Measurements from ENCODE around the gene BUD23. TPM values are rescaled to one million over a fixed set of nuclear protein-coding genes. Genes with fewer than 3 reads are reported as not detected.

Gene BUD23
- total RNA-seq, 1 experiment from 2014 or later: 168 TPM

DNA sequence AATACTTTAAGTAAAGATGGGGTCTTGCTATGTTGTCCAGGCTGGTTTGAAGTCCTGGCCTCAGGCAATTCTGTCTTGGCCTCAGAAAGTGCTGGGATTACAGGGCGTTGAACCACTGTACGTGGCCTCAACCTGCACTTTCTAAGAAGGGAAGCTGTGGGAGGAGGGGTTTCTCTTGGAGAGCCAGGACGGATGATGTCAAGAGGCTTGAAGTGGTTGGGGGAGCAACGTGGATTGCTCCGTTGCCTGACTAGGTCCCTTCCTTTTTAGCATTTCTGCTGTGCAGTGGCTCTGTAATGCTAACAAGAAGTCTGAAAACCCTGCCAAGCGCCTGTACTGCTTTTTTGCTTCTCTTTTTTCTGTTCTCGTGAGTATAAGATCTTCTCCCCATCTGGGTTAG is 7.2 kb downstream of the BUD23 start (continued):
- no peak for TF ChIP-seq YY1 (IDR thresholded peaks at IDR 0.05; ENCODE audit: extremely low read depth, insufficient replicate concordance, low read depth, low read length)
- TF ChIP-seq, protein P1, sequence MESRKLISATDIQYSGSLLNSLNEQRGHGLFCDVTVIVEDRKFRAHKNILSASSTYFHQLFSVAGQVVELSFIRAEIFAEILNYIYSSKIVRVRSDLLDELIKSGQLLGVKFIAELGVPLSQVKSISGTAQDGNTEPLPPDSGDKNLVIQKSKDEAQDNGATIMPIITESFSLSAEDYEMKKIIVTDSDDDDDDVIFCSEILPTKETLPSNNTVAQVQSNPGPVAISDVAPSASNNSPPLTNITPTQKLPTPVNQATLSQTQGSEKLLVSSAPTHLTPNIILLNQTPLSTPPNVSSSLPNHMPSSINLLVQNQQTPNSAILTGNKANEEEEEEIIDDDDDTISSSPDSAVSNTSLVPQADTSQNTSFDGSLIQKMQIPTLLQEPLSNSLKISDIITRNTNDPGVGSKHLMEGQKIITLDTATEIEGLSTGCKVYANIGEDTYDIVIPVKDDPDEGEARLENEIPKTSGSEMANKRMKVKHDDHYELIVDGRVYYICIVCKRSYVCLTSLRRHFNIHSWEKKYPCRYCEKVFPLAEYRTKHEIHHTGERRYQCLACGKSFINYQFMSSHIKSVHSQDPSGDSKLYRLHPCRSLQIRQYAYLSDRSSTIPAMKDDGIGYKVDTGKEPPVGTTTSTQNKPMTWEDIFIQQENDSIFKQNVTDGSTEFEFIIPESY (IDR thresholded peaks at IDR 0.05; ENCODE audit: extremely low read depth, insufficient replicate concordance, low read length): no peak
- no peak for TF ChIP-seq EGR1 (IDR thresholded peaks at IDR 0.05; ENCODE audit: low read depth)
- no peak for TF ChIP-seq EZH2 (IDR thresholded peaks at IDR 0.05)
- TF ChIP-seq ZFX (IDR thresholded peaks at IDR 0.05): no peak
- no peak for TF ChIP-seq JUND (IDR thresholded peaks at IDR 0.05)

GRCh38 chr7:73696372-73696771 is 13.0 kb downstream of the BUD23 start:
- intact Hi-C loops (cut with micrococcal nuclease): no loop called here
- Histone ChIP-seq H4K20me1 (ENCODE audit: insufficient read depth) (0 out of 2 replicates have a peak, but pooled peaks cover 3% of the 10 kb centered on the region), H3K36me3 (ENCODE audit: control insufficient read depth in 1 of 2, insufficient read depth in 2 of 2, low read length in 2 of 2) (peaks cover 41 to 78% of the 10 kb centered on the region in 2 experiments), H3K27ac (ENCODE audit: low read depth, low read length) (no peak overlapping the region), H3K4me3 (replicated peaks in 1 of 2; ENCODE audit: low read depth in 1 of 2, low read length in 2 of 2) (no peak overlapping the region), H3K79me2 (ENCODE audit: insufficient read depth, low read length) (peaks cover 22% of the 10 kb centered on the region), H3K9me3 (ENCODE audit: control insufficient read depth in 1 of 2, insufficient read depth in 1 of 2, low read depth in 1 of 2, low read length in 2 of 2) (no peaks in the 10 kb centered on the region), H2AFZ (ENCODE audit: low read depth, low read length, poor library complexity, severe bottlenecking) (no peak overlapping the region), H3K4me2 (ENCODE audit: low read length) (no peak overlapping the region), H3K9me2 (ENCODE audit: insufficient read depth) (no peaks in the 10 kb centered on the region), H3K27me3 (ENCODE audit: insufficient read depth, low read length) (no peaks in the 10 kb centered on the region), H3K4me1 (ENCODE audit: control insufficient read depth in 1 of 2, insufficient read depth in 2 of 2, low read length in 2 of 2) (peaks cover 0 to 5% of the 10 kb centered on the region in 2 experiments; a peak in 2 of 4 replicates), H3K9ac (ENCODE audit: low read length) (no peak overlapping the region)
- CTCF ChIA-PET: no interaction called here
- ATAC-seq (no peak), DNase-seq (ENCODE audit: low read depth, low spot score) (no peak)
- RAD21 ChIA-PET (ENCODE audit: low non-redundant PET in 1 of 2, low total read pairs in 2 of 2, uncharacterized antibody in 2 of 2, unreplicated experiment in 2 of 2): no interaction called here
- POLR2A ChIA-PET: interaction anchor here (1.8 kb wide), 1 partner anchor 11 kb away, joined by 6 read pairs; no protein-coding TSS in a partner anchor
- TF ChIP-seq, protein P2, sequence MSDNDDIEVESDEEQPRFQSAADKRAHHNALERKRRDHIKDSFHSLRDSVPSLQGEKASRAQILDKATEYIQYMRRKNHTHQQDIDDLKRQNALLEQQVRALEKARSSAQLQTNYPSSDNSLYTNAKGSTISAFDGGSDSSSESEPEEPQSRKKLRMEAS (IDR thresholded peaks at IDR 0.05): no peak
- TF ChIP-seq ELF1 (IDR thresholded peaks at IDR 0.05; ENCODE audit: borderline replicate concordance, low read depth): no peak
- TF ChIP-seq CEBPB (IDR thresholded peaks at IDR 0.05; ENCODE audit: low read depth): no peak
- TF ChIP-seq YY1 (IDR thresholded peaks at IDR 0.05; ENCODE audit: extremely low read depth, insufficient replicate concordance, low read depth, low read length): no peak
- BruUV-seq (replicated peaks): no TSS peak
